ENCODE measurements around the gene LPP. TPM values are rescaled to one million over a fixed set of nuclear protein-coding genes. Genes with fewer than 3 reads are reported as not detected.

Gene LPP
- polyA plus RNA-seq, 3 donors: 14.1 to 23.2 (median 15.3) TPM

DNA sequence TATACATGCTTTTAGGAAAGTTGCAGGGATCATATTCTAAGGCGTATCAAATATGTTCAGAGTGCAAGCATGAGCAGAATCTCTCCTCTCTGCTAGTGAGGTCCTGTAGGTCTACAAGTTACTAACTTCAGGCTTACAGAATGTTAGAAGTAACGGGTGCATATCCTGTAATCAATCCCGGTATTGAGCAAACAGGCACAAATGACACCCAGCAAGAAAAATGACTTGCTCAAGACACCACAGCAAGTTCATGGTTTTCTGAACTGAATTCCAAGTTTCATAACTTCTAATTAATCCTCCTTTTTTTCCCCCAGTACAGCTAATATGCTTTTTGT, 663.9 kb downstream of the LPP start:
- DNase-seq: peak in 1 of 3 donors; percentile 28
- 0% methylated on average over 2 of the region's 3 CpGs for WGBS (ENCODE audit: insufficient coverage)
- peaks cover 68% of the 10 kb centered on the region for H3K4me1 Mint-ChIP-seq
- H3K36me3 Mint-ChIP-seq: peaks cover 0 to 1% of the 10 kb centered on the region in 2 donors
- Histone ChIP-seq H2AFZ (ENCODE audit: insufficient read depth, low read depth, low read length, poor library complexity, severe bottlenecking) (peak overlapping the region; percentile 51), H3K9ac (ENCODE audit: insufficient read depth, low read length, poor library complexity, severe bottlenecking) (no peak overlapping the region), H4K20me1 (ENCODE audit: insufficient read depth, low read length) (no peaks in the 10 kb centered on the region), H3K4me3 (replicated peaks in 1 of 3; ENCODE audit: low read depth in 2 of 3, low read length in 3 of 3) (peak overlapping the region in 1 of 3 experiments; percentile 29), H3K27me3 (ENCODE audit: control insufficient read depth in 2 of 2, insufficient read depth in 2 of 2, low read length in 2 of 2) (no peaks in the 10 kb centered on the region), H3K4me2 (replicated peaks; ENCODE audit: extremely low read depth, low read length, poor library complexity, severe bottlenecking) (peak overlapping the region; percentile 29), H3K9me3 (replicated peaks in 1 of 2; ENCODE audit: control insufficient read depth in 1 of 2, insufficient read depth in 1 of 2, low read length in 2 of 2) (no peaks in the 10 kb centered on the region), H3K27ac (ENCODE audit: low read depth in 1 of 2, low read length in 2 of 2) (peak overlapping the region in 1 of 2 donors; percentile 89), H3K4me1 (ENCODE audit: control insufficient read depth in 1 of 2, insufficient read depth in 2 of 2, low read length in 2 of 2) (peaks cover 56 to 66% of the 10 kb centered on the region in 2 donors), H3K36me3 (replicated peaks in 1 of 2; ENCODE audit: control insufficient read depth in 1 of 2, insufficient read depth in 2 of 2, low read length in 2 of 2) (no peaks in the 10 kb centered on the region), H3K79me2 (ENCODE audit: insufficient read depth, low read length) (peaks cover 12% of the 10 kb centered on the region)
- H3K4me3 Mint-ChIP-seq: peak overlapping the region in 1 of 2 donors; percentile 59
- peaks cover 0 to 2% (median 0%) of the 10 kb centered on the region in 3 donors for H3K27me3 Mint-ChIP-seq (ENCODE audit: low read depth in 3 of 3)
- TF ChIP-seq, protein P1, sequence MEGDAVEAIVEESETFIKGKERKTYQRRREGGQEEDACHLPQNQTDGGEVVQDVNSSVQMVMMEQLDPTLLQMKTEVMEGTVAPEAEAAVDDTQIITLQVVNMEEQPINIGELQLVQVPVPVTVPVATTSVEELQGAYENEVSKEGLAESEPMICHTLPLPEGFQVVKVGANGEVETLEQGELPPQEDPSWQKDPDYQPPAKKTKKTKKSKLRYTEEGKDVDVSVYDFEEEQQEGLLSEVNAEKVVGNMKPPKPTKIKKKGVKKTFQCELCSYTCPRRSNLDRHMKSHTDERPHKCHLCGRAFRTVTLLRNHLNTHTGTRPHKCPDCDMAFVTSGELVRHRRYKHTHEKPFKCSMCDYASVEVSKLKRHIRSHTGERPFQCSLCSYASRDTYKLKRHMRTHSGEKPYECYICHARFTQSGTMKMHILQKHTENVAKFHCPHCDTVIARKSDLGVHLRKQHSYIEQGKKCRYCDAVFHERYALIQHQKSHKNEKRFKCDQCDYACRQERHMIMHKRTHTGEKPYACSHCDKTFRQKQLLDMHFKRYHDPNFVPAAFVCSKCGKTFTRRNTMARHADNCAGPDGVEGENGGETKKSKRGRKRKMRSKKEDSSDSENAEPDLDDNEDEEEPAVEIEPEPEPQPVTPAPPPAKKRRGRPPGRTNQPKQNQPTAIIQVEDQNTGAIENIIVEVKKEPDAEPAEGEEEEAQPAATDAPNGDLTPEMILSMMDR (IDR thresholded peaks at IDR 0.05): no peak
- peaks cover 0 to 4% (median 0%) of the 10 kb centered on the region in 7 donors for H3K9me3 Mint-ChIP-seq
- H3K27ac Mint-ChIP-seq: peak overlapping the region; percentile 92 to 99 (median 95)
- intact Hi-C loops (cut with micrococcal nuclease): no loop called here

DNA sequence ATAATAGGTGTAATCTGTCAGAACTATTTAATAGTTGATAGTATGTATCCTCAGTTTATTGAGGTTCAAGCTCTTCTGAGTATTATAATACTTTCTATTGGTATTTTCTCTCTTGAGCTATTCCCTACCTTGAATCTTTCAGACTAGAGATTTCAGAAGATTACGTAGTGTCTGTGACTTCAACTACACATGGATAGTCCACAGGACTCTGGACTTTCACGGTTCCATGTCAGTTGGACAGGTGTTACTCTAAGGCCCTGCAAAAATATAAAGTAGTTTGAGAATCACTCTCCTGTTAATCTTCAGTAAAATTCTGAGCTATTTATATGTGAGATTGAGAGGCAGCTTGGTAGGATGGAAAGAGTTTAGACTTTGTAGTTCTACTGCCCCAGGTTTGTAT, 664.3 kb downstream of the LPP start:
- H3K4me2 ChIP-seq (replicated peaks; ENCODE audit: extremely low read depth, low read length, poor library complexity, severe bottlenecking): peak overlapping the region; percentile 29
- Mint-ChIP-seq H3K27me3 (ENCODE audit: low read depth in 3 of 3) (peaks cover 0 to 2% (median 0%) of the 10 kb centered on the region in 3 donors), H3K4me3 (no peak overlapping the region), H3K9me3 (peaks cover 0 to 4% (median 0%) of the 10 kb centered on the region in 7 donors), H3K27ac (peak overlapping the region; percentile 92 to 99 (median 95)), H3K36me3 (peaks cover 0 to 1% of the 10 kb centered on the region in 2 donors), H3K4me1 (peaks cover 72% of the 10 kb centered on the region)
- no peak overlapping the region for H3K9ac ChIP-seq (ENCODE audit: insufficient read depth, low read length, poor library complexity, severe bottlenecking)
- peak overlapping the region; percentile 51 for H2AFZ ChIP-seq (ENCODE audit: insufficient read depth, low read depth, low read length, poor library complexity, severe bottlenecking)
- H3K4me1 ChIP-seq (ENCODE audit: control insufficient read depth in 1 of 2, insufficient read depth in 2 of 2, low read length in 2 of 2): peaks cover 60 to 70% of the 10 kb centered on the region in 2 donors
- peaks cover 12% of the 10 kb centered on the region for H3K79me2 ChIP-seq (ENCODE audit: insufficient read depth, low read length)
- no peaks in the 10 kb centered on the region for H4K20me1 ChIP-seq (ENCODE audit: insufficient read depth, low read length)
- no peak for DNase-seq
- H3K4me3 ChIP-seq (replicated peaks in 1 of 3; ENCODE audit: low read depth in 2 of 3, low read length in 3 of 3): peak overlapping the region in 1 of 3 experiments; percentile 29
- H3K9me3 ChIP-seq (replicated peaks in 1 of 2; ENCODE audit: control insufficient read depth in 1 of 2, insufficient read depth in 1 of 2, low read length in 2 of 2): no peaks in the 10 kb centered on the region
- no peaks in the 10 kb centered on the region for H3K27me3 ChIP-seq (ENCODE audit: control insufficient read depth in 2 of 2, insufficient read depth in 2 of 2, low read length in 2 of 2)
- WGBS (ENCODE audit: insufficient coverage): no CpG with 5 or more reads among the region's 2 CpGs
- H3K36me3 ChIP-seq (replicated peaks in 1 of 2; ENCODE audit: control insufficient read depth in 1 of 2, insufficient read depth in 2 of 2, low read length in 2 of 2): no peaks in the 10 kb centered on the region
- intact Hi-C loops (cut with micrococcal nuclease): no loop called here
- H3K27ac ChIP-seq (ENCODE audit: low read depth in 1 of 2, low read length in 2 of 2): peak overlapping the region in 1 of 2 donors; percentile 89
- TF ChIP-seq, protein P1 (IDR thresholded peaks at IDR 0.05): no peak

Data from CD14-positive monocyte (primary cell).